Peyer's patch (tissue), 4 donors: ENCODE data around the gene GIGYF2.

Source experiments
- POLR2A ChIP-seq, 2 donors: fragments of 450-650 bp; IDR thresholded peaks; one replicate each; pipeline ENCODE4 v1.5.1; 2017; ENCODE audit warnings: antibody characterized with exemption in 2 of 2, mild to moderate bottlenecking in 2 of 2, moderate library complexity in 2 of 2
- TF ChIP-seq, protein P1 (sequence below), 6 experiments: fragments of 450-650 bp in 4 of 6; fragments of 200-600 bp in 2 of 6; sonication (generic) in 1 of 6; IDR thresholded peaks; one replicate each; pipeline ENCODE4 v1.5.1; 2017 to 2019; ENCODE audit warnings: antibody characterized with exemption in 6 of 6, mild to moderate bottlenecking in 3 of 6, moderate library complexity in 1 of 6

DNA sequence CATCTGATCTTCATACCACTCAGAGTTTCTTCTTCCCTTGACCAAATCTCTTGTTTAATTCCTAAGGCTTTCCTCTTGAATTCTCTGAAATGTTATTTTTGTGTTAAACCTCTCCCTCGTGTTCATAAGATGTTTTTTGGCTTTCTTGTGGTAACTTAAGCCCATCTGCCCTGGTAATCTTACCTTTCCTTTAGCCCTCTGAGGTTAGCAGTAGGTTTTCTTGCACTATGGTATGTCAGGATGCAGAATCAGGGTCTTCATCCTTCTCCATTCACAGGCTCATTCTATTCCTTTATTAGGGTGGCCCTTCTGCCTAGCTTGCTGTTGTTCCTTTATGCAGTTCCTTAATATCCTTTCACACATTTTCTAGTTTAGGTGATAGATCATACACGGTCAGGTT, 24.1 kb downstream of the GIGYF2 start:
- TF ChIP-seq, protein P1, sequence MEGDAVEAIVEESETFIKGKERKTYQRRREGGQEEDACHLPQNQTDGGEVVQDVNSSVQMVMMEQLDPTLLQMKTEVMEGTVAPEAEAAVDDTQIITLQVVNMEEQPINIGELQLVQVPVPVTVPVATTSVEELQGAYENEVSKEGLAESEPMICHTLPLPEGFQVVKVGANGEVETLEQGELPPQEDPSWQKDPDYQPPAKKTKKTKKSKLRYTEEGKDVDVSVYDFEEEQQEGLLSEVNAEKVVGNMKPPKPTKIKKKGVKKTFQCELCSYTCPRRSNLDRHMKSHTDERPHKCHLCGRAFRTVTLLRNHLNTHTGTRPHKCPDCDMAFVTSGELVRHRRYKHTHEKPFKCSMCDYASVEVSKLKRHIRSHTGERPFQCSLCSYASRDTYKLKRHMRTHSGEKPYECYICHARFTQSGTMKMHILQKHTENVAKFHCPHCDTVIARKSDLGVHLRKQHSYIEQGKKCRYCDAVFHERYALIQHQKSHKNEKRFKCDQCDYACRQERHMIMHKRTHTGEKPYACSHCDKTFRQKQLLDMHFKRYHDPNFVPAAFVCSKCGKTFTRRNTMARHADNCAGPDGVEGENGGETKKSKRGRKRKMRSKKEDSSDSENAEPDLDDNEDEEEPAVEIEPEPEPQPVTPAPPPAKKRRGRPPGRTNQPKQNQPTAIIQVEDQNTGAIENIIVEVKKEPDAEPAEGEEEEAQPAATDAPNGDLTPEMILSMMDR (IDR thresholded peaks at IDR 0.05), result no peak
- TF ChIP-seq POLR2A (IDR thresholded peaks at IDR 0.05), result no peak
